Upper lobe of left lung (tissue), 6 donors: ENCODE results near the gene DDX10. TPM values are rescaled to one million over a fixed set of nuclear protein-coding genes. Genes with fewer than 3 reads are reported as not detected.

ENCODE experiments used
- ATAC-seq, 2 donors: fragments of 200-7000 bp; cut with Tn5 transposase; one replicate each; pipeline ENCODE4 v1.9.1; 2022; ENCODE audit warnings: mild to moderate bottlenecking in 2 of 2, moderate library complexity in 2 of 2; ENCODE audit not compliant: low FRiP score in 2 of 2
- DNase-seq, 2 donors: peaks; one replicate each; pipeline ENCODE4 v3.0.0-alpha.2; 2019 to 2020
- H3K27ac ChIP-seq, 4 donors: fragments of 200-600 bp; sonication (generic); one replicate each; pipeline ENCODE4 v1.5.1; 2016 to 2019
- H3K27me3 ChIP-seq, 4 donors: fragments of 200-600 bp; sonication (generic); one replicate each; pipeline ENCODE4 v1.5.1; 2017 to 2019
- H3K36me3 ChIP-seq, 4 donors: fragments of 200-600 bp; sonication (generic); one replicate each; pipeline ENCODE4 v1.5.1; 2016 to 2019
- H3K4me1 ChIP-seq, 4 donors: fragments of 200-600 bp; sonication (generic); one replicate each; pipeline ENCODE4 v1.5.1; 2018 to 2019
- H3K4me3 ChIP-seq, 4 donors: fragments of 200-600 bp; sonication (generic); one replicate each; pipeline ENCODE4 v1.5.1; 2017 to 2019; ENCODE audit warnings: mild to moderate bottlenecking in 2 of 4, moderate library complexity in 1 of 4
- H3K9me3 ChIP-seq, 4 donors: fragments of 200-600 bp; sonication (generic); one replicate each; pipeline ENCODE4 v1.5.1; 2018 to 2019
- CTCF ChIP-seq, 6 experiments: fragments of 450-650 bp in 4 of 6; fragments of 200-600 bp in 2 of 6; sonication (generic) in 2 of 6; IDR thresholded peaks; one replicate each; pipeline ENCODE4 v1.5.1; 2016 to 2019; ENCODE audit warnings: antibody characterized with exemption in 6 of 6
- EP300 ChIP-seq, 4 donors: sonication (generic); formaldehyde crosslinking; IDR thresholded peaks; one replicate each; pipeline ENCODE4 v1.5.1; 2017; ENCODE audit warnings: antibody characterized with exemption in 4 of 4, control low read depth in 2 of 4
- POLR2A ChIP-seq, 4 donors: fragments of 450-650 bp; IDR thresholded peaks; one replicate each; pipeline ENCODE4 v1.5.1; 2016 to 2017; ENCODE audit warnings: antibody characterized with exemption in 4 of 4, mild to moderate bottlenecking in 2 of 4
- POLR2AphosphoS5 ChIP-seq, 2 donors: sonication (generic); formaldehyde crosslinking; IDR thresholded peaks; one replicate each; pipeline ENCODE4 v1.5.1; 2017; ENCODE audit warnings: antibody characterized with exemption in 2 of 2
- WGBS, 2 donors: methylation state at CpG; one replicate each; pipeline ENCODE4 v1.1.5; 2017 to 2018; 5-methylcytosine and 5-hydroxymethylcytosine counted together
- total RNA-seq, 6 donors: library from RNA; depleted of rRNA in 4 of 6; stranded (reverse); fragments of >200 nt in 4 of 6; gene quantifications; one replicate each; pipeline versions ENCODE4 v1.1.0 to v1.2.1, GENCODE V29; 2016 to 2021
- donor health status: DM: no; HTN: no; CAD: no; lungs with moderate emphysema.
- donor health status: DM: no; HTN: yes; CAD: no; lungs with severe emphysema.

The DDX10 gene
- total RNA-seq, 6 donors from 2014 or later = 9.0 to 25.2 (median 17.4) TPM

GRCh38 chr11:108897916-108898315 lies 233.0 kb downstream of the DDX10 start:
- Histone ChIP-seq H3K9me3 (no peaks in the 10 kb centered on the region), H3K4me1 (peaks cover 0 to 11% (median 2%) of the 10 kb centered on the region in 4 donors), H3K27ac (no peak overlapping the region), H3K36me3 (no peaks in the 10 kb centered on the region), H3K4me3 (no peak overlapping the region), H3K27me3 (no peaks in the 10 kb centered on the region)
- TF ChIP-seq POLR2A (IDR thresholded peaks at IDR 0.05) = no peak
- no peak for TF ChIP-seq EP300 (IDR thresholded peaks at IDR 0.05)
- no peak for TF ChIP-seq POLR2AphosphoS5 (IDR thresholded peaks at IDR 0.05)
- TF ChIP-seq CTCF (IDR thresholded peaks at IDR 0.05) = no peak
- 97 to 98% methylated on average over 5 of the region's 5 CpGs for WGBS, 2 donors
- ATAC-seq (no peak), DNase-seq (no peak)

- no peak overlapping the region for H3K4me3 ChIP-seq
- no peaks in the 10 kb centered on the region for H3K36me3 ChIP-seq
- ATAC-seq (no peak), DNase-seq (no peak)
- 81 to 94% methylated on average over 3 of the region's 3 CpGs for WGBS, 2 donors
- H3K4me1 ChIP-seq = peaks cover 0 to under 1% (median 0%) of the 10 kb centered on the region in 4 donors
- no peak overlapping the region for H3K27ac ChIP-seq
- H3K27me3 ChIP-seq = no peaks in the 10 kb centered on the region
- no peak for TF ChIP-seq CTCF (IDR thresholded peaks at IDR 0.05)
- no peak for TF ChIP-seq POLR2A (IDR thresholded peaks at IDR 0.05)
- TF ChIP-seq EP300 (IDR thresholded peaks at IDR 0.05) = no peak
- TF ChIP-seq POLR2AphosphoS5 (IDR thresholded peaks at IDR 0.05) = no peak
- no peaks in the 10 kb centered on the region for H3K9me3 ChIP-seq
Measured at GRCh38 chr11:108901359-108901758, 236.5 kb downstream of the DDX10 start.

- no peaks in the 10 kb centered on the region for H3K9me3 ChIP-seq
- H3K4me1 ChIP-seq = peaks cover 0 to 6% (median 2%) of the 10 kb centered on the region in 4 donors
- H3K27me3 ChIP-seq = no peaks in the 10 kb centered on the region
- H3K27ac ChIP-seq = no peak overlapping the region
- no peak overlapping the region for H3K4me3 ChIP-seq
- 80% methylated on average over 2 of the region's 2 CpGs for WGBS, 2 donors
- DNase-seq = no peak
- no peaks in the 10 kb centered on the region for H3K36me3 ChIP-seq
- TF ChIP-seq POLR2AphosphoS5 (IDR thresholded peaks at IDR 0.05) (no peak), EP300 (IDR thresholded peaks at IDR 0.05) (no peak), CTCF (IDR thresholded peaks at IDR 0.05) (no peak), POLR2A (IDR thresholded peaks at IDR 0.05) (no peak)
- no peak for ATAC-seq
Measured at GRCh38 chr11:108902027-108902469, 237.2 kb downstream of the DDX10 start.

GRCh38 chr11:108904480-108904879 lies 239.6 kb downstream of the DDX10 start:
- WGBS, 2 donors = 91 to 95% methylated on average over 1 of the region's 1 CpG
- Histone ChIP-seq H3K9me3 (no peaks in the 10 kb centered on the region), H3K4me1 (peaks cover 0 to 6% (median 2%) of the 10 kb centered on the region in 4 donors), H3K27me3 (no peaks in the 10 kb centered on the region), H3K4me3 (no peak overlapping the region), H3K27ac (no peak overlapping the region), H3K36me3 (no peaks in the 10 kb centered on the region)
- DNase-seq (no peak), ATAC-seq (no peak)
- TF ChIP-seq CTCF (IDR thresholded peaks at IDR 0.05) (no peak), EP300 (IDR thresholded peaks at IDR 0.05) (no peak), POLR2AphosphoS5 (IDR thresholded peaks at IDR 0.05) (no peak), POLR2A (IDR thresholded peaks at IDR 0.05) (no peak)

- Histone ChIP-seq H3K4me1 (peaks cover 0 to 6% (median 2%) of the 10 kb centered on the region in 4 donors), H3K27me3 (no peaks in the 10 kb centered on the region), H3K4me3 (no peak overlapping the region), H3K9me3 (no peaks in the 10 kb centered on the region), H3K36me3 (no peaks in the 10 kb centered on the region), H3K27ac (no peak overlapping the region)
- ATAC-seq (no peak), DNase-seq (no peak)
- TF ChIP-seq POLR2AphosphoS5 (IDR thresholded peaks at IDR 0.05) = no peak
- no peak for TF ChIP-seq POLR2A (IDR thresholded peaks at IDR 0.05)
- no peak for TF ChIP-seq EP300 (IDR thresholded peaks at IDR 0.05)
- no peak for TF ChIP-seq CTCF (IDR thresholded peaks at IDR 0.05)
Measured at GRCh38 chr11:108906329-108906728, 241.5 kb downstream of the DDX10 start.
